Measurements from ENCODE around the gene CUL3.
"Not testable (repeated sequence)": the region's sequence is repeated elsewhere in the genome, so short reads cannot be mapped to it uniquely, and the experiment has no call there.

Gene CUL3

GRCh38 chr2:224520064-224520463 is 65.1 kb downstream of the CUL3 start:
- Histone ChIP-seq H3K36me3 (ENCODE audit: control insufficient read depth, insufficient read depth, low read length) (no peaks in the 10 kb centered on the region), H3K4me3 (ENCODE audit: low read depth, low read length) (no peak overlapping the region), H3K79me2 (peaks cover 50% of the 10 kb centered on the region), H2AFZ (no peak overlapping the region), H3K4me2 (ENCODE audit: low read length) (no peak overlapping the region), H3K9me3 (ENCODE audit: control insufficient read depth, low read length) (no peaks in the 10 kb centered on the region), H3K9ac (no peak overlapping the region), H3K27ac (no peak overlapping the region), H3K27me3 (ENCODE audit: control insufficient read depth, insufficient read depth, low read length) (no peaks in the 10 kb centered on the region), H3K4me1 (peaks cover 8% of the 10 kb centered on the region)
- no peak for TF ChIP-seq CTCF (IDR thresholded peaks at IDR 0.05)

GRCh38 chr2:224518806-224519580 is 66.2 kb downstream of the CUL3 start:
- TF ChIP-seq CTCF (IDR thresholded peaks at IDR 0.05): no peak
- no peak overlapping the region for H2AFZ ChIP-seq
- H3K9me3 ChIP-seq (ENCODE audit: control insufficient read depth, low read length): no peaks in the 10 kb centered on the region
- no peaks in the 10 kb centered on the region for H3K27me3 ChIP-seq (ENCODE audit: control insufficient read depth, insufficient read depth, low read length)
- no peak overlapping the region for H3K9ac ChIP-seq
- H3K4me2 ChIP-seq (ENCODE audit: low read length): no peak overlapping the region
- no peak overlapping the region for H3K4me3 ChIP-seq (ENCODE audit: low read depth, low read length)
- H3K27ac ChIP-seq: no peak overlapping the region
- no peaks in the 10 kb centered on the region for H3K36me3 ChIP-seq (ENCODE audit: control insufficient read depth, insufficient read depth, low read length)
- peaks cover 52% of the 10 kb centered on the region for H3K79me2 ChIP-seq
- H3K4me1 ChIP-seq: peaks cover 3% of the 10 kb centered on the region

- TF ChIP-seq CTCF (IDR thresholded peaks at IDR 0.05): no peak
Measured at GRCh38 chr2:224517963-224518362, 67.2 kb downstream of the CUL3 start.

GRCh38 chr2:224516393-224516792 is 68.8 kb downstream of the CUL3 start:
- H3K4me2 ChIP-seq (ENCODE audit: low read length); H3K36me3 ChIP-seq (ENCODE audit: control insufficient read depth, insufficient read depth, low read length); H3K4me1 ChIP-seq; H3K27ac ChIP-seq; H3K9me3 ChIP-seq (ENCODE audit: control insufficient read depth, low read length); H3K4me3 ChIP-seq (ENCODE audit: low read depth, low read length); H3K27me3 ChIP-seq (ENCODE audit: control insufficient read depth, insufficient read depth, low read length); H2AFZ ChIP-seq; H3K9ac ChIP-seq: not testable (repeated sequence)
- peaks cover 50% of the 10 kb centered on the region for H3K79me2 ChIP-seq

More at GRCh38 chr2:224517963-224518362, 67.2 kb downstream of the CUL3 start:
- no peak overlapping the region for H3K27ac ChIP-seq
- no peak overlapping the region for H2AFZ ChIP-seq
- no peak overlapping the region for H3K4me3 ChIP-seq (ENCODE audit: low read depth, low read length)
- no peak overlapping the region for H3K4me2 ChIP-seq (ENCODE audit: low read length)
- no peaks in the 10 kb centered on the region for H3K36me3 ChIP-seq (ENCODE audit: control insufficient read depth, insufficient read depth, low read length)
- H3K4me1 ChIP-seq: peaks cover 3% of the 10 kb centered on the region
- H3K27me3 ChIP-seq (ENCODE audit: control insufficient read depth, insufficient read depth, low read length): no peaks in the 10 kb centered on the region
- H3K9ac ChIP-seq: no peak overlapping the region
- peaks cover 50% of the 10 kb centered on the region for H3K79me2 ChIP-seq
- no peaks in the 10 kb centered on the region for H3K9me3 ChIP-seq (ENCODE audit: control insufficient read depth, low read length)

- no peak overlapping the region for H3K9ac ChIP-seq
- H3K4me1 ChIP-seq: peaks cover 3% of the 10 kb centered on the region
- peaks cover 35% of the 10 kb centered on the region for H3K79me2 ChIP-seq
- no peak for TF ChIP-seq CTCF (IDR thresholded peaks at IDR 0.05)
- no peaks in the 10 kb centered on the region for H3K27me3 ChIP-seq (ENCODE audit: control insufficient read depth, insufficient read depth, low read length)
- no peak overlapping the region for H2AFZ ChIP-seq
- H3K4me2 ChIP-seq (ENCODE audit: low read length): no peak overlapping the region
- no peaks in the 10 kb centered on the region for H3K9me3 ChIP-seq (ENCODE audit: control insufficient read depth, low read length)
- H3K4me3 ChIP-seq (ENCODE audit: low read depth, low read length): no peak overlapping the region
- no peaks in the 10 kb centered on the region for H3K36me3 ChIP-seq (ENCODE audit: control insufficient read depth, insufficient read depth, low read length)
- no peak overlapping the region for H3K27ac ChIP-seq
Measured at GRCh38 chr2:224513991-224514390, 71.2 kb downstream of the CUL3 start.

Measured in parathyroid adenoma (tissue), 2 donors.